HG03108 (cell line): ENCODE data around the gene DLK2.
A peak's percentile ranks its signal among the peaks of the same experiment; 100 is the strongest.
"Not testable (repeated sequence)": the region's sequence is repeated elsewhere in the genome, so short reads cannot be mapped to it uniquely, and the experiment has no call there.

ENCODE experiments used
- ATAC-seq: cut with Tn5 transposase; IDR thresholded peaks from one replicate; pipeline ENCODE4 v1.9.1; 2021; ENCODE audit warnings: moderate library complexity; ENCODE audit not compliant: unreplicated experiment

The DLK2 gene

GRCh38 chr6:43427406-43428111 is 27.8 kb downstream of the DLK2 start, which contains the start of gene ABCC10:
Gene ABCC10 (plus strand): TSS chr6:43427541. CDS start chr6:43427979, 438 bp downstream.
- ATAC-seq, result peak; percentile 94

- no peak for ATAC-seq
Measured at GRCh38 chr6:43426928-43427405, 28.4 kb downstream of the DLK2 start.

- ATAC-seq, result not testable (repeated sequence)
Measured at GRCh38 chr6:43425083-43425482, 30.3 kb downstream of the DLK2 start.

- no peak for ATAC-seq
Measured at GRCh38 chr6:43421831-43422230, 33.5 kb downstream of the DLK2 start.

GRCh38 chr6:43420012-43420709 is 35.2 kb downstream of the DLK2 start:
- ATAC-seq, result no peak

GRCh38 chr6:43416935-43417334 is 38.4 kb downstream of the DLK2 start:
- ATAC-seq, result no peak

GRCh38 chr6:43415275-43415674 is 40.1 kb downstream of the DLK2 start:
- ATAC-seq, result not testable (repeated sequence)

- ATAC-seq, result no peak
Measured at GRCh38 chr6:43413002-43413401, 42.3 kb downstream of the DLK2 start.

GRCh38 chr6:43412541-43412940 is 42.8 kb downstream of the DLK2 start:
- no peak for ATAC-seq

- ATAC-seq, result not testable (repeated sequence)
Measured at GRCh38 chr6:43410776-43411175, 44.6 kb downstream of the DLK2 start.

GRCh38 chr6:43408259-43408658 is 47.1 kb downstream of the DLK2 start:
- no peak for ATAC-seq

GRCh38 chr6:43407296-43407695 is 48.1 kb downstream of the DLK2 start:
- no peak for ATAC-seq

GRCh38 chr6:43405354-43405753 is 50.0 kb downstream of the DLK2 start:
- no peak for ATAC-seq

GRCh38 chr6:43402820-43403219 is 52.5 kb downstream of the DLK2 start:
- no peak for ATAC-seq

GRCh38 chr6:43401730-43402129 is 53.6 kb downstream of the DLK2 start:
- ATAC-seq, result no peak
